ENCODE results near the gene LENG9.

LENG9 gene

GRCh38 chr19:54435551-54436016 lies 28.0 kb downstream of the LENG9 start:
- no peak for TF ChIP-seq CTCF (IDR thresholded peaks at IDR 0.05; ENCODE audit: extremely low read depth, missing control alignments)

GRCh38 chr19:54434873-54435214 lies 28.7 kb downstream of the LENG9 start:
- TF ChIP-seq CTCF (IDR thresholded peaks at IDR 0.05; ENCODE audit: extremely low read depth, missing control alignments), result no peak
- no peak for DNase-seq (ENCODE audit: low spot score)

More at GRCh38 chr19:54435551-54436016, 28.0 kb downstream of the LENG9 start:
- no peak for DNase-seq (ENCODE audit: low spot score)

GRCh38 chr19:54434112-54434872 lies 29.3 kb downstream of the LENG9 start:
- DNase-seq (ENCODE audit: low spot score), result no peak
- no peak for TF ChIP-seq CTCF (IDR thresholded peaks at IDR 0.05; ENCODE audit: extremely low read depth, missing control alignments)

GRCh38 chr19:54433697-54434096 lies 29.9 kb downstream of the LENG9 start:
- TF ChIP-seq CTCF (IDR thresholded peaks at IDR 0.05; ENCODE audit: extremely low read depth, missing control alignments), result no peak
- no peak for DNase-seq (ENCODE audit: low spot score)

DNA sequence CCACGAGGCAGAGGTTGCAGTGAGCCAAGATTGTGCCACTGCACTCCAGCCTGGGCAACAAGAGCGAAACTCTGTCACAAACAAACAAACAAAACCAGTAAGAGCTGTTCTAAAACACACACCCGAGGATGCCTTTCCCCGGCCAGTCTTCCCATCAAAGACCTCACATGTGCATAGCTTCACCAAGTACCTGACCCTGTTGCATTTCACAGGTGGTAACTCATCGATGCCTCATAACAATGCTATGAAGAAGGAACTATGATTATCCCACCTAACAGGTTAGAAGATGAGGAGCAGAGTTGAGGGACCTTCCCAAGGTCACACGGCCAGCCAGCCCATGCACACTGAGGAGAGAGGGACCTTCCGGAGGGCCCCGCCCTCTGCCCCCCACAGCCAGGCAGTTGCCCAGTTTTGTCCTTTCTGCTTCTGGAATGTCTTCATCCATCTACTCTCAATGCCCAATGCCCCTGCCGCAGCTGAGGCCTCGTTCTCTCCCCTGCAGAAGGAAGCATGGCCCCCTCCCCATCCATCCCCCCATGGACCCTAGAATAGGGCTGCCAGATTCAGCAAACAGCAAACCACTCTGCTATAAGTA lies 31.3 kb downstream of the LENG9 start:
- DNase-seq (ENCODE audit: low spot score), result no peak
- TF ChIP-seq CTCF (IDR thresholded peaks at IDR 0.05; ENCODE audit: extremely low read depth, missing control alignments), result no peak

GRCh38 chr19:54431255-54431838 lies 32.2 kb downstream of the LENG9 start:
- no peak for DNase-seq (ENCODE audit: low spot score)
- TF ChIP-seq CTCF (IDR thresholded peaks at IDR 0.05; ENCODE audit: extremely low read depth, missing control alignments), result no peak

All from GM20000 (cell line).